ENCODE data around the gene SHC4.
"Not testable (repeated sequence)": the region's sequence is repeated elsewhere in the genome, so short reads cannot be mapped to it uniquely, and the experiment has no call there.

Gene SHC4

DNA sequence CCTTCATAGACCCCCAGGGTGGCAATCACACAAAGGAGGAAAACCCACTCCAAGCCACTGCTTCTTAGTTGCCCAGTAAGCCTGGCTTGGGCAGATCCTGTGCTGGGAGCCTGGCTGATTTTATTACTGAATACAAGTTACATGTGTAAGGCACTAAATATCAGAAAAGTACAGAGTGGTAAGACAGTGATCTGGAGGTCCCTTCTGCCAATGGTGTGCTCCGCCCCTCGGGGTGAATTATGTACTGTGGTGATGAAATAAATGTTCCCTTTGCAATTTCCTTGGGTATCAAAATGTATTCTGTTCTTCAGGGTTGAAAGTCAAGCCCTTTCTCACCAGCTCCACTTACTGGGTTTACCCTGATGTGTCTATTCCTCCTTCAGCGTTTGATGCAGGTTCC lies 47.0 kb downstream of the SHC4 start:
- FAIRE-seq: no peak

DNA sequence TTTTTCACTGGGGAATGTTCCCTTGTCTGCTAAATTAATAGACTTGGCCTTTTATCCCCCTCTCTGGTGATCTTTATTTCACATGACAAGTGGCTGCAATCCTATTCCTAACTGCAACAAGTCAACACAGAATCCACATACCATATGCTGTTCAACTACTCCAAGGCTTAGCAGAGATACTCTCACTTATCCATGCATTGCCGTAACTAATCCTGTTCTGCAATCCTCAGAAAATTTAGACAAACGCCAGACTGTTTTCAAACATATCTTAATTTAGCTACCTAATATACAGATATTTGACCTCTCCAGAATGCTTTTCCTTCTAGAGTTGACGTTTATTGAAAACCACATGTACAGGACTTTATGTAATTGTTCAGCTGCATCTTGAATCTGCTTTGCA lies 47.9 kb downstream of the SHC4 start:
- FAIRE-seq: no peak

DNA sequence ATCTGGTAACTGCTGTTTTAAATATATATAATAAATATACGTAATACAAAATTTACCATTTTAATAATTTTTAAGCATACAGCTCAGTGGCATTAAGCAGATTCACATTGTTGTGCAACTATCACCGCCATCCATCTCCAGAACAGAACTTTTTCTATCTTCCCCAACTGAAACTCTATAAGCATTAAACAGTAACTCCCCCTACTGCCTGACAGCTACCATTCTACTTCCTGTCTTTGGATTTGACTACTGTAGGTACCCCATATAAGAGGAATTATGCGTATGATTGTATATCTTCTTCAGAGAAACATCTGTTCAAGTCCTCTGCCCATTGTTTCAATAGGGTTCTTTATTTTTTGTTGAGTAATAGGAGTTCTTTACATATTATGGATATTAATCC lies 49.0 kb downstream of the SHC4 start:
- FAIRE-seq: no peak

DNA sequence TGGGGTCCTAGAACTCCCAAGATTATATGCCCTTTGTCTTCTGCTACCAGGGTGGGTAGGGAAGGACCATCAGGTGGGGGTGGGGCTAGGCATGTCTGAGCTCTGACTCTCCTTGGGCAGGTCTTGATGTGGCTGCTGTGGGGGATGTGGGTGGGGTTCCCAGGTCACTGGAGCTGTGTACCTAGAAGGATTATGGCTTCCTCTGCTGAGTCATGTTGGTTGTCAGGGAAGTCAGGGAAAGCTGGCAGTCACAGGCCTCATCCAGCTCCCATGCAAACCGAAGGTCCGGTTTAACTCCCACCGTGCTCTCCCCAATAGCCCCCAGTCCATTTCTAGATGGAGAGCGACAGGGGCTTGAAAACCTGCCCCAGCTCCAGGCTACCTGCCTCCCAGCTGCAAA lies 50.6 kb downstream of the SHC4 start:
- FAIRE-seq: no peak

DNA sequence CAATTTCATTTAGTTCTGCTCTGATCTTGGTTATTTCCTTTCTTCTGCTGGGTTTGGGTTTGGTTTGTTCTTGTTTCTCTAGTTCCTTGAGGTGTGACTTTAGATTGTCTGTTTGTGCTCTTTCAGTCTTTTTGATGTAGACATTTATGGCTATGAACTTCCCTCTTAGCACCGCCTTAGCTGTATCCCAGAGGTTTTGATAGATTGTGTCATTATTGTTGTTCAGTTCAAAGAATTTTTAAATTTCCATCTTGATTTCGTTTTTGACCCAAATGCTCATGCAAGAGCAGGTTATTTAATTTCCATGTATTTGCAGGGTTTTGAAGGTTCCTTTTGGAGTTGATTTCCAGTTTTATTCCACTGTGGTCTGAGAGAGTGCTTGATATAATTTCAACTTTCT lies 53.2 kb downstream of the SHC4 start:
- FAIRE-seq: not testable (repeated sequence)

DNA sequence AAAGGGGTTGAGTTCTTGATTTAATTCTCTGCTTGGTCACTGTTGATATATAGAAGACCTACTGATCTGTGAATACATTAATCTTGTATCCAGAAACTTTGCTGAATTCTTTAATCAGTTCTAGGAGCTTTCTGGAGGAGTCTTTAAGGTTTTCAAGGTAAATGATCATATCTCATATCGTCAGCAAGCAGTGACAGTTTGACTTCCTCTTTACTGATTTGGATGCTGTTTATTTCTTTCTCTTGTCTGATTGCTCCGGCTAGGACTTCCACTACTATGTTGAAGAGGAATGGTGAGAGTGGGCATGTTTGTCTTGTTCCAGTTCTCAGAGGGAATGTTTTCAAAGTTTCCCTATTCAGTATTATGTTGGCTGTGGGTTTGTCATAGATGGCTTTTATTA lies 54.4 kb downstream of the SHC4 start:
- not testable (repeated sequence) for FAIRE-seq

DNA sequence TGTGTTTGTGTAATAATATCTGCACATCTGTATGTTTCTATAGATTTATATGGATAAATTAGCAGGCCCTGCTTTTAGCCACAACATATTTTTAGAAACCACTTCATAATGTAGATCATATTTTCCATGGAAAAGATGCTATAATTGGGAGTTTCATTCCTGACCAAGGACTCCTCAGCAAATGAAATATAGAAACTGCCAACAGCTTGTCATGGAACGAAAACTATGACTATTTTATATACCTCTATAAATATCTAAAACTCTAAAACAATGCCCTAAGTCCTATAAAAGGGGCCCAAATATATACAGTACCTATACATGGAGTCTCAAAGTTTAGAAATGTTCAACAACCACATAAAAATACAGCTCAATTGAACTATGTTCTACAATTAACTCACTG lies 57.9 kb downstream of the SHC4 start:
- FAIRE-seq: no peak

DNA sequence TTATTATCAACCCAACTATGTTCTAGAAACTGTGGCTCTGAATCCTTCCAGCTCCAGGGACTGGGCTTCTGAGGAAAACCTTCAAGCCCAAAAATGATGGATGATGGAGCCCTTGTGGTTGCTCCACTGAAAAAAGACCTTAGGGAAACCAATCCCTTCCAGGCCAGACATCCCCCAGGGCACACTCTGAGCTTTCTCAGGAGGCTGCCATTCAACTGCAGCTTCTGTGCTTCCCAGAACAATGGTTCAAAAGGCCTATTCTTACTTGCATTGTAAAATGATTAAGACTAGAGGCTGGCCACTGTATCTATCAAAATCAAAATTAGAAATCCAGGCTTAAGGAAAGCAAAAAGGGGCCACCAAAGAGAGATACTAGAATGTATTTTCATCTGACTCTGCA lies 58.5 kb downstream of the SHC4 start:
- no peak for FAIRE-seq

DNA sequence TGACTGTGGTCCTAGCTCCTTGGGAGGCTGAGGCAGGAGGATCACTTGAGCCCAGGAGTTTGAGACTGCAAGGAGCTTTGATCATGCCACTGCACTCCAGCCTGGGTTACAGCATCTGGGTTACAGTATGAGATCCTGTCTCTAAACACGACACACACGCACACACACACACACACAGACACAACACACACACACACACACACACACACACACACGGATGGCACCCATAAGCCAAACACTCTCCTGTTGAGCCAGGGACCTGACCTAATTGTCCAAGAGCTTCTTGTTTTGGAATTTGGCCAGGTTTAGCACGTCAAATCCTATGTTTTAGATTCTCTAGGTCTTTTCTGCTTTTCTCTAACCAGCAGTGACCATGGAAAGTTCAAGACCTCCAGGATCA lies 59.0 kb downstream of the SHC4 start:
- no peak for FAIRE-seq

DNA sequence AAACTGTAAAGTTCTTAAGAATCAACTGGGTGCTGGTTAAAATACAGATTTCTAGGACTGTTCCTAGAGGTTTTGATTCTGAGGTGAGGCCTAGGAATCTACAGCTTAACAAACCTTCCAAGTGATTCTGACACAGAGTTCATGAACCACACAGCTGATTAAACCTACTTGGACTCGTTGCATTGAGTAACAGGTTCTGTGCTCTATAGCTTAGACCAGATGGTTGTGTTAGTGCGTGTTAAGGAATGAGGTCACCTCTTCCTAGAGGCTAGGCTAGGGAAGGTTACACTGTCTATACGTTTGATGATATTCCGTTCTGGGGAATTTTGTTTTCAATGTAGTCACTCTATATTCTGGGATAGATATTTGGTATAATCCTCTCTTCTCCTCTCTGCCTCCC lies 63.9 kb downstream of the SHC4 start:
- FAIRE-seq: no peak

DNA sequence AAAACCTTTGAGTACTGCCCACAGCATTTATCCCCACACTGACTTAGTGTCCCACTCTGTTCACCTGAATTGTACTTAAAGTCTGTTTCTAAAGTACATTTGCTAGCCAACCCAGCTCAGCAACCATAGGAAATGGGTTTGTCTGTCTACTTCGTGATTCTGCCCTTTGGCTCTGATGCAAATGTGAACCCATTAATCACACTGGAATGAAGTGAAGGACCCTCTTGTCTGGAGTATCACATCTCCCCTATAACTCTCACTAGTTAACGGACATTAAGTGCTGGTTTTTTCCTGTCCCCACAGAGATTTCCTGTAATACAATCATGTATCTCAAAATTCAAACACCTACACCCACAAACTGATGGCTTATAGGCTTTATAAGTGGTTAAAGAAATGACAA lies 65.3 kb downstream of the SHC4 start:
- no peak for FAIRE-seq

DNA sequence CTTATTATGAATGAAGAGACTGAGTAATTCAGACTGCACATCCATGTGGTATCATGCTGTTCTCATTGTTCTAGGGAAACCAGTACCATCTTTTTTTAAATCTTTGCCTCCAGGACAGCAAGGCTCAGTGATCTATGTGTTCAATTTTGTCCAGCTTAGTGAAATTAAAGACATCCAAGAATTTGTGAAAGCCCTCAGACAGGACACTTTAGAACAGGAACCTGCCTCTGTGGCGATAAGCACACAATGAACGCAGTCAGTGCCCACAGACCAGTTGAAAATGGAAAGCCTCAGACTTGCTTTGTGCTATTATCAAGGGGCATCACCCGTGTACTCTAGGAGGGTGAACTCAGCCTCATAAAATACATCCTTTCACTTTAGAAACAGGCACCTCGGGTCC lies 65.7 kb downstream of the SHC4 start:
- FAIRE-seq: no peak

DNA sequence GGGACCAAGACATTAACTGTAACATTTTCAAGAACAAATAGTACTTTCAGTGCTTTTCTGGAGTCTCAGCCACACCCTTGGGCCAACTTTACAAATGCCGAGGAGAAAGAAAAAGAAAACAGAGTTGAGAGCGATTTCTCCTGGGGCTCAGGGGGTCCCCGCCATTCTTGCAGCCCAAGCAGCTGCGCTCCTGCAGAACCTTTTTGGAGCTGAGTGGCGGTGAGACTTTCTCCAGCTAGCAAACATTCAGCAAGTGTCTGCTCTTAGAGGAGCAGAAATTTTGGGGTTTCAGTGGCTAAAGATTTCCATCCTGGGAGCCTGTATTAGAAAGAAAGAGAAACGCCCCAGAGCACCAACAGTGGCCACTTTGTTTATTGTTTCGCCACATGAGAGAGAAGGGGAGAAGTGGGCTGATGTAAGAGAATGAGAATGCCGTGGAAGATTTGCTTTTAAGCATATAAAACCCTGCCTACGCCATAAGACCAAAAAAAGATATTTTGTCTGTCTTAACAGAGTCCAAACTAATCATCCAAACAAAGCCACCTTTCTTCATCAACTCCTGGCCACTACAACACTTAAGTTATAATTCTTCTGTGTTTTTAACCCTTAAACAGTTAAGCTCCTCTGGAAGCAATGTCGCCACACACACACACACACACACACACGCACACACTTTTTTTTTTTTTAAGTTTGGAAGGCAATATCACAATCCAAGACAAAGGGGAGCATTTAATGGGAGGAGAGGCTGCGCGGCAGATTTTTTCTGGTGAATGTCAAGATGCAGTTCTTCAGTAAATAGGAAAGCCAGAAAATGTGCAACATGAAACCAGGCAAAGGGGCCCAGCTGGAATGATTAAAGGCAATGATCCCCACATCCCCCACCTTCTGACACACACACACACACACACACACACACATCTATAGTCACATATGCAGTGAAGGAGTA lies 66.6 kb downstream of the SHC4 start:
- FAIRE-seq: no peak

DNA sequence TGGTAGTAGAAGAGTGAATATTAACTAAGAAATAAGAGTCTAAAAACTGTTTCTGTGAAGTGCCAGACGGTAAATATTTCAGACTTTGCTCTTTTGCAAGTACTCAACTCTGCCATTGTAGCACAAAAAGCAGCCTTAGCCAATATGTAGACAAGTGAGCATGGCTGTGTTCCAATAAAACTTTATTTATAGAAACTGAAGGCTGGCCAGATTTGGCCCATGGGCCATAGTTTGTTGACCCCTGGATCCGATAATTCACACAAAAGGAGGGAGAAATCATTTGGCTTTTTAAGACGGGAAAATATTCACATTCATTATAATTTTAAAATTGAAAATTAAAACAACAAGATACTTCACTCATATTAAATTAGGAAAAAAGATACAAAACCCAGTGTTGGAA lies 70.4 kb downstream of the SHC4 start:
- no peak for FAIRE-seq

DNA sequence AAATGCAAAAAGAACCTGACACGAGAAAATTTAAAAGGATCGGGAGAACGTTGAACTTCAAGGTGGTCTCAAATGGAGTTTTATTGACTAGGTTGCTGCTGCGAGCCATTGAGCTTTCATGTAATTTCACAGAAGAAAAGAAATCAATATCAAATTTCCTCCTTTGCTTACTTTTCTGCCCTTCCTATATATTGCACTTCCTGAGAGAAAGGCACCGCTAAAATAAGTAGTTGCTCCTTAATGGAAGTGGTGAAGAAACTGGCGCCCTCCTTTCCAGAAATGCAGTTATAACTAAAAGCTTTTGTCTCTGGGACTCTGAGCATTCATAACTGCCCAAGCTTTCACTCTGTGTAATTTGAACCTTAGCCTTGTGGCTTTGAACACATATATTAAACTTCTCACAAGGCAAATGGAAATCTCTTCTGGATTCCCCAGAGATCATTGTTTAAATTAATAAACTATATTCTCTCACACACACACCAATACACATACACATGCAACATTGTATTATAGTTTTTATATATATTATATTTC lies 72.4 kb downstream of the SHC4 start:
- FAIRE-seq: no peak

DNA sequence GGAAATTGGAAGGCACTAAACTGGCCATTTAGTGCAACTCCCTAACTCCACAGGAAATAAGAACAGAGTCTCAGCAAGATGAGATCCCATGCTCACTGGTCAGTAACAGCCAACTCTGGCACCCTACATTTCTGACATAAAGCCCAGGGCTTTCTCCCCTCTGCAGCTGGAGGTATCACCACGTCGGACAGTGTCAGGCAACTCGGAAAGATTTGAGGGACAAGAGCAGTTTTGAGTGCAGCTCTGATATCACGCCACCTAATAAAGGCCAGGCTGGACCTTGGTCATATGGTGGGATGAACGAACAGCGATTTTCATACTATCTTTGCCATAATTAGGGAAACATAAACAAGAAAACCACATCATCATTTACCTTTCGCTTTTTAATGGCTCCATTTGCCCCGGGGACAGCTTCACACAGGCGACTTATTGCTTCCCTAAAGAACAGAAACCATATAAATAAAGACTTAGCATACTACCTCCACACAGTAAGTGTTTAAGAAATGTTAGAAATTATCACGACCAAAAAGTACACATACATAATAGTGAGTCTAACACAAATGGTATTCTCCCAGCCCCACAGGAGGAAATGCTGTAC lies 73.2 kb downstream of the SHC4 start:
- no peak for FAIRE-seq

DNA sequence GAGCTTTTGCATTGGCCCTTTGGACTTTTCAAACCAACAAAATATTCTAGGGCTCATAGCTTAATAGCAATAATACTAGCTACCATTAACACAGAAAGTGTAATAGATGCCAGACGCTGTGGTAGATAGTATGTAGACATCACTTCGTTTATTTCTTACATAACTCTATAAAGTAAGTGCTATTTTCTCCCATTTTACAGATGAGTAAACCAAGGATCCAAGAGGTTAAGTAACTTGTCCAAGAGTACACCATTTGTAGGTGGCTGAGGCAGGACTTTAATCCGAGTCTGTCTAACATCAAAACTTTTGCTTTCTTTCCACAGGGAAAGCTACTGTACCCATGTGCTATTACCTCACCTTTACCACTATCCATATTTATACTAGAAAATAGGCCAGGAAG lies 73.8 kb downstream of the SHC4 start:
- FAIRE-seq: no peak

DNA sequence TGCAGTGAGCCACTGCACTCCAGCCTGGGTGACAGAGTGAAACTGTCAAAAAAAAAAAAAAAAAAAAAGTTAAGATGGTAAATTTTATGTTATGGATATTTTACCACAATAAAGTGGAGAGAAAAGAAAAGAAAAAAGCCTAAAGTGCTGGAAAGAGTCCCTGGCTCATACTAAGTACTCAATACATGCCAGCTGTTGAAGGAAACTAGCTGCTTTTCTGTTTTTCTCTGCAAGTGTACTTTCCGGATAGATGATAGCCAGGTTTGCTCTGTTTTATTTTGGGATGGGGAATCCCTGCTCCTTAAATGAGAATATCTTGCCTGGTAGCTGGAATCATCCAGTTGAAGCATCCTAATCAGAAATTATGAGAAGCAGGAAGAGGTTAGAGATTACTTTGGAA lies 74.9 kb downstream of the SHC4 start:
- no peak for FAIRE-seq

DNA sequence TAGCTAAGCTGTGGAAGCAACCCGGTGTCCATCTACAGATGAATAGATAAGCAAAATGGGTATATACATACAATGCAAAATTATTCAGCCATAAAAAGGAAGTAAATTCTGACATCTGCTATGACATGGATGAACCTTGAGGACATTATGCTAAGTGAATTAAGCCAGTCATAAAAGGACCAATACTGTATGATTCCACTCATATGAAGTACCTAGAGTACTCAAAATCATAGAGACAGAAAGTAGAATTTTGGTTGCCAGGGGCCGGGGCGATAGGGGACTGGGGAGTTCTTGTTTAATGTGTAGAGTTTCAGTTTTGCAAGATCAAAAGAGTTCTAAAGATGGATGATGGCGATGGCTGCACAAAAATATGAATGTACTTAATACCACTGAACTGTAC lies 75.5 kb downstream of the SHC4 start:
- FAIRE-seq: no peak

DNA sequence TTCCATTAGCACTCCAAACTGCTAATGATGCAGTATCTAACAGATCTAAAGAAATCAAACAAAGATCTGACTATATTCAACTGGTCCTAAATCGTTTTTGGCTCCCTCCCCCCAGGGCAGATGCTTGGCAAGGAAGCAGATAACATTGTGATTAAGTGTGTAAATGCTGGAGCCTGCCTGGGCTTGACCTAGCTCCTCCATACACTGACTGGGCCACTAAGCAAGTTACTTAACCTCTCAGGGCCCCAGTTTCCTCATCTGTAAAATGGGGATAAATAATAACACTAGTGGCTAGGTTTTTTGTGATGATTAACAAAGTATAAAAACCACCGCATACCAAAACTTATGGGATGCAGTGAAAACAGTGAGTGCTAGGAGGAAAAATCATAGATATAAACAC lies 76.6 kb downstream of the SHC4 start:
- no peak for FAIRE-seq

DNA sequence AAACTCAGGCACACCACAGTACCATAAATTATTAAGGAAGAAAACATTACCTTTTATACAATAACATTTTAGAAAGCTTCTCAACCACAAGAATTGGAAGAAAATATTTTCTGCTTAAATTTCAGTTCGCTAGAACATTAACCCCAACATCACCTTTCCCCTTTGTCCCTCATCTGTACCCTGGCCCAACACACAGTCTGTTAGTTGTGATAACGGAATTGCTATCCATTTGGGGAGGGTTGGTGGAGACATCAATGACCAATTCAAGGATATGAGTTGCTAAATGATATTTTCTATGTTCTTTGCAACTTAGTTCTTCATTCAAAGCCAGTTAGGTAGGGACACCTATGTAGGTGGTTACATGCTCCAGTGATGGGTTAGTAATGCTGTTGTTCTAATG lies 80.0 kb downstream of the SHC4 start:
- FAIRE-seq: no peak

DNA sequence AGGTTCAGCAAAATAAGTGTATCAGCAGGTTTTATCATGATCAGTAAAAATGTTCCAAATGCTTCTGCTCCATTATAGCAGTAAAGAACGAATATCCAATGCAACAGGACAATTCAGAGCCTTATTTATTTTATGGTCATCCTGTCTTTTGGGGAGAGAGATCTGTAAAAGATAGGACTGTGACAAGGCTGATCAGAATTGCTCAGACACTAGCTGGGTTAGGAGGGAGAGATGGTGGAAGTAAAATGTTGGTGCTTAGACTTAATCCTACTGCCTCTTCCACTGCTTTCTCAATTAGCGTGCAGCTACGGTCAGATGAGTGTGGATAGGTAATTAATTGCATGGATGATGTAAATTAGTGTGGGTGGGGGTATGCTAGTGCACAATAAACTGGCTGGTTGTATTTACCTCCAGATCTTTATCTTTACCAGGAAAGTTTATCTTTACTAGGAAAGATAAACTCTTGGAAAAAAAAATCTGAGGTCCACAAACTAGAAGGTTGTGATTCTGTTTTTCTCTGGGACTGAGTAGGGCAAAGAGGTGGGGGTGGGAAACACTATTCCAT lies 83.6 kb downstream of the SHC4 start:
- no peak for FAIRE-seq

DNA sequence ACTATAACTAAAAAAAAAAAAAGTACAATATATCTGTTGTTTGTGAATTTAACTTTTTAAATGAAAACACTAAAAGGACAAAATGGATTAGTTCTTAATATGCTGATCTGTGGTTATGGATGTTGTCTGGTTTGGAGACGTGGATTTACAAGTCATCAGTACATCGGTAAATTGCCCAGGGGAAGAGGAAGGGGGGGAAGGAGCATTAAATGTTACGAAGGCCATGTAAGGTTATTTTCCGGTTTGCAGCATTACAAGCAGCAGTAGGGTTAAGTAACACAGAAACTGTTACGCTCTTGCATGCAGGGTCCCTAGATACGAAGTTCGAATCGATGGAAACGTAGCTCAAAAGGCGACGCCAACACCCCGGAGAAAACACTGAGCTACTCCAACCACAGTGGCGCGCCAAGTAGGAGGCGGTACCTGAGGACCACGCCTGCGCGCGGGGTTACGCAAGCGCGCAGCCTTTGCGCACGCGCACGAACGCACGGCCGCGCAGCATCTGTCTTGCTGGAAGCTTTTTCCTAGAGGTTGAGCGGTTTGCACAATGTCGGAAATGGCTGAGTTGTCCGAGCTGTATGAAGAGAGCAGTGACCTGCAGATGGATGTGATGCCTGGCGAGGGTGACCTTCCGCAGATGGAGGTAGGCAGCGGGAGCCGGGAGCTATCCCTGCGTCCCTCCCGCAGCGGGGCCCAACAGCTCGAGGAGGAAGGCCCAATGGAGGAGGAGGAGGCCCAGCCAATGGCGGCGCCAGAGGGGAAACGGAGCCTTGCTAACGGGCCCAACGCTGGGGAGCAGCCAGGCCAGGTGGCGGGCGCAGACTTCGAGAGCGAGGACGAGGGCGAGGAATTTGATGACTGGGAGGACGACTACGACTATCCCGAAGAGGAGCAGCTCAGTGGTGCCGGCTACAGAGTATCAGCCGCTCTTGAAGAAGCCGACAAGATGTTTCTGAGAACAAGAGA lies 85.8 kb downstream of the SHC4 start, which contains the start of gene EID1:
EID1 (plus strand) TSS at position 505 of the 966 bp plus-strand sequence; CDS start at position 548, 43 bp downstream.
- FAIRE-seq: no peak
